HepG2 (cell line): ENCODE results near the gene LGALS4. TPM values are rescaled to one million over a fixed set of nuclear protein-coding genes. Genes with fewer than 3 reads are reported as not detected.
A peak's percentile ranks its signal among the peaks of the same experiment; 100 is the strongest.

ENCODE experiments used
- AKAP8 ChIP-seq: sonication (generic); formaldehyde crosslinking; IDR thresholded peaks from 2 replicates; pipeline ENCODE4 v1.5.1; 2020; ENCODE audit warnings: mild to moderate bottlenecking, missing genetic modification reagents
- BCL6 ChIP-seq: IDR thresholded peaks from 2 replicates; pipeline ENCODE4 v1.6.1; 2016; ENCODE audit warnings: missing genetic modification reagents, missing compliant biosample characterization
- CREB1 ChIP-seq, 2 experiments: fragments of 450-650 bp in 1 of 2; IDR thresholded peaks; 2 replicates each; pipeline ENCODE4 v1.6.1; 2016 to 2017; ENCODE audit warnings: control low read depth in 1 of 2, mild to moderate bottlenecking in 1 of 2, missing compliant biosample characterization in 1 of 2, missing genetic modification characterization in 1 of 2
- CSRNP2 ChIP-seq: sonication (generic); formaldehyde crosslinking; conservative IDR thresholded peaks from 2 replicates; pipeline ENCODE4 v1.8.0; 2022; ENCODE audit warnings: low read depth, missing genetic modification reagents
- DNMT3B ChIP-seq: conservative IDR thresholded peaks from 2 replicates; pipeline ENCODE4 v1.6.1; 2016; ENCODE audit warnings: missing biosample characterization, control low read depth
- FOXO1 ChIP-seq: sonication (generic); formaldehyde crosslinking; IDR thresholded peaks from 2 replicates; pipeline ENCODE4 v1.4.0; 2020; ENCODE audit warnings: missing genetic modification reagents
- GTF2F1 ChIP-seq: fragments of 150-350 bp; IDR thresholded peaks from 2 replicates; pipeline ENCODE4 v1.6.1; 2014; ENCODE audit warnings: low read length
- HIVEP1 ChIP-seq: sonication (generic); formaldehyde crosslinking; IDR thresholded peaks from 2 replicates; pipeline ENCODE4 v1.4.0; 2020; ENCODE audit warnings: mild to moderate bottlenecking, missing genetic modification reagents
- HMG20B ChIP-seq: conservative IDR thresholded peaks from 2 replicates; pipeline ENCODE4 v1.6.1; 2016; ENCODE audit warnings: missing genetic modification reagents, missing compliant biosample characterization
- IRF9 ChIP-seq: sonication (generic); formaldehyde crosslinking; IDR thresholded peaks from 2 replicates; pipeline ENCODE4 v1.8.0; 2022; ENCODE audit warnings: missing genetic modification reagents, mild to moderate bottlenecking, borderline replicate concordance
- ISX ChIP-seq: sonication (generic); formaldehyde crosslinking; conservative IDR thresholded peaks from 2 replicates; pipeline ENCODE4 v1.5.0; 2020; ENCODE audit warnings: missing genetic modification reagents
- JDP2 ChIP-seq: sonication (generic); formaldehyde crosslinking; IDR thresholded peaks from 2 replicates; pipeline ENCODE4 v1.8.1; 2022; ENCODE audit warnings: missing genetic modification reagents, borderline replicate concordance
- KDM3A ChIP-seq: IDR thresholded peaks from 2 replicates; pipeline ENCODE4 v1.6.1; 2018; ENCODE audit warnings: low read depth, missing compliant biosample characterization
- KLF9 ChIP-seq: IDR thresholded peaks from 2 replicates; pipeline ENCODE4 v1.6.1; 2016; ENCODE audit warnings: low read depth
- MIXL1 ChIP-seq: IDR thresholded peaks from 2 replicates; pipeline ENCODE4 v1.6.1; 2016
- NCOA1 ChIP-seq: sonication (generic); formaldehyde crosslinking; IDR thresholded peaks from 2 replicates; pipeline ENCODE4 v1.9.0; 2021; ENCODE audit warnings: missing genetic modification reagents
- NONO ChIP-seq, 2 experiments: fragments of 450-650 bp in 1 of 2; sonication (generic) in 1 of 2; formaldehyde crosslinking in 1 of 2; IDR thresholded peaks in 1 of 2; conservative IDR thresholded peaks in 1 of 2; 2 replicates each; pipeline versions ENCODE4 v1.6.1 to v1.8.0; 2017 to 2022; ENCODE audit warnings: mild to moderate bottlenecking in 1 of 2, missing genetic modification reagents in 1 of 2, moderate library complexity in 1 of 2
- POLR2G ChIP-seq: fragments of 200-400 bp; formaldehyde crosslinking; IDR thresholded peaks from 2 replicates; pipeline ENCODE4 v1.6.1; 2018; ENCODE audit warnings: mild to moderate bottlenecking, low read depth, low read length, moderate library complexity
- RFXAP ChIP-seq: sonication (generic); formaldehyde crosslinking; IDR thresholded peaks from 2 replicates; pipeline ENCODE4 v1.4.0; 2020; ENCODE audit warnings: missing genetic modification reagents, borderline replicate concordance
- SALL1 ChIP-seq: sonication (generic); formaldehyde crosslinking; IDR thresholded peaks from 2 replicates; pipeline ENCODE4 v1.8.0; 2022; ENCODE audit warnings: mild to moderate bottlenecking, missing genetic modification reagents
- TBL1XR1 ChIP-seq: fragments of 150-350 bp; IDR thresholded peaks from 2 replicates; pipeline ENCODE4 v1.6.1; 2014; ENCODE audit warnings: borderline replicate concordance, low read length; ENCODE audit not compliant: partially characterized antibody
- ZNF121 ChIP-seq: sonication (generic); formaldehyde crosslinking; IDR thresholded peaks from 2 replicates; pipeline ENCODE4 v1.5.0; 2020; ENCODE audit warnings: mild to moderate bottlenecking, missing genetic modification reagents
- ZNF138 ChIP-seq: sonication (generic); formaldehyde crosslinking; IDR thresholded peaks from 2 replicates; pipeline ENCODE4 v1.5.0; 2020; ENCODE audit warnings: mild to moderate bottlenecking, low read depth, missing genetic modification reagents
- ZNF143 ChIP-seq: sonication (generic); formaldehyde crosslinking; IDR thresholded peaks from 2 replicates; pipeline ENCODE4 v1.4.0; 2020; ENCODE audit warnings: missing genetic modification reagents
- ZNF33A ChIP-seq: sonication (generic); formaldehyde crosslinking; IDR thresholded peaks from 2 replicates; pipeline ENCODE4 v1.5.1; 2020; ENCODE audit warnings: missing genetic modification reagents, mild to moderate bottlenecking, moderate library complexity, borderline replicate concordance
- ZNF614 ChIP-seq: IDR thresholded peaks from 2 replicates; pipeline ENCODE4 v1.6.1; 2018; ENCODE audit warnings: missing biosample characterization, missing genetic modification reagents, inconsistent platforms, borderline replicate concordance
- ZNF704 ChIP-seq: sonication (generic); formaldehyde crosslinking; IDR thresholded peaks from 2 replicates; pipeline ENCODE4 v1.8.1; 2023; ENCODE audit warnings: mild to moderate bottlenecking, inconsistent platforms, moderate library complexity, missing genetic modification reagents, borderline replicate concordance
- ZNF724P ChIP-seq: sonication (generic); formaldehyde crosslinking; IDR thresholded peaks from 2 replicates; pipeline ENCODE4 v1.8.0; 2022; ENCODE audit warnings: missing genetic modification reagents, borderline replicate concordance
- polyA plus RNA-seq, 8 experiments: library from polyadenylated mRNA; depleted of rRNA in 3 of 8; stranded (reverse) in 7 of 8; unstranded in 1 of 8; fragments of >200 nt; fragmentation: Illumina TruSeq in 4 of 8; extraction: Trizol in 4 of 8; gene quantifications; 2 replicates each; pipeline versions ENCODE4 v1.2.1 to v1.2.3, GENCODE V29; 2011 to 2016; ENCODE audit warnings: low read depth in 4 of 8, missing spikeins in 1 of 8, mixed read lengths in 1 of 8; ENCODE audit not compliant: insufficient read depth in 1 of 8
- total RNA-seq, 5 experiments: library from RNA; depleted of rRNA; stranded (reverse); fragments of >200 nt; fragmentation: Illumina TruSeq; extraction: Trizol; gene quantifications; 2 replicates each; pipeline ENCODE4 v1.2.3, GENCODE V29; 2016; ENCODE audit warnings: low read depth in 1 of 5

Gene LGALS4
- total and polyA plus RNA-seq, 2 of the 13 experiments (the other 11 are each of a cell fraction or from before 2014, with no cell fraction given), result 0.24 to 0.71 TPM

- TF ChIP-seq CSRNP2 (CRISPR knock-in tag), result no peak
- no peak for TF ChIP-seq ZNF143 (CRISPR knock-in tag)
- no peak for TF ChIP-seq TBL1XR1
- TF ChIP-seq ZNF724P, result no peak; the same call in 1 of the 2 replicates
- 0 out of 2 replicates have a peak, but pooled peaks have one; percentile 3 for TF ChIP-seq ZNF704 (CRISPR knock-in tag)
- no peak for TF ChIP-seq ZNF121
- TF ChIP-seq ISX (CRISPR knock-in tag), result no peak
- no peak for TF ChIP-seq JDP2
- no peak for TF ChIP-seq ZNF614
- no peak for TF ChIP-seq NCOA1 (CRISPR knock-in tag)
- no peak for TF ChIP-seq BCL6 (CRISPR knock-in tag)
- TF ChIP-seq ZNF138 (CRISPR knock-in tag), result no peak
- no peak for TF ChIP-seq HIVEP1 (CRISPR knock-in tag)
- no peak for TF ChIP-seq ZNF33A (CRISPR knock-in tag)
- no peak for TF ChIP-seq HMG20B
- no peak for TF ChIP-seq GTF2F1
- TF ChIP-seq NONO (IDR thresholded peaks at IDR 0.05), result no peak
- TF ChIP-seq NONO (CRISPR knock-in tag; conservative IDR thresholded peaks at IDR 0.05), result no peak
- no peak for TF ChIP-seq KLF9 (CRISPR knock-in tag)
- peak; percentile 36; the same call in 1 of the 2 replicates for TF ChIP-seq POLR2G
- no peak for TF ChIP-seq SALL1 (CRISPR knock-in tag)
- no peak for TF ChIP-seq DNMT3B (CRISPR knock-in tag)
- no peak for TF ChIP-seq RFXAP (CRISPR knock-in tag)
- no peak for TF ChIP-seq KDM3A
- TF ChIP-seq AKAP8, result 0 out of 2 replicates have a peak, but pooled peaks have one; percentile 6
- TF ChIP-seq IRF9 (CRISPR knock-in tag), result no peak
- no peak for TF ChIP-seq FOXO1 (CRISPR knock-in tag)
- no peak for TF ChIP-seq MIXL1 (CRISPR knock-in tag)
- no peak for TF ChIP-seq CREB1 (IDR thresholded peaks at IDR 0.05)
- no peak for TF ChIP-seq CREB1 (CRISPR knock-in tag; IDR thresholded peaks at IDR 0.05)
Measured at GRCh38 chr19:38848299-38849146, 35.8 kb upstream of the LGALS4 start (continued).
